Measurements from ENCODE around the gene NFAT5. TPM values are rescaled to one million over a fixed set of nuclear protein-coding genes. Genes with fewer than 3 reads are reported as not detected.
"Not testable (repeated sequence)": the region's sequence is repeated elsewhere in the genome, so short reads cannot be mapped to it uniquely, and the experiment has no call there.

NFAT5 gene
- polyA plus RNA-seq, 3 donors = 2.4 to 6.9 (median 2.5) TPM

DNA sequence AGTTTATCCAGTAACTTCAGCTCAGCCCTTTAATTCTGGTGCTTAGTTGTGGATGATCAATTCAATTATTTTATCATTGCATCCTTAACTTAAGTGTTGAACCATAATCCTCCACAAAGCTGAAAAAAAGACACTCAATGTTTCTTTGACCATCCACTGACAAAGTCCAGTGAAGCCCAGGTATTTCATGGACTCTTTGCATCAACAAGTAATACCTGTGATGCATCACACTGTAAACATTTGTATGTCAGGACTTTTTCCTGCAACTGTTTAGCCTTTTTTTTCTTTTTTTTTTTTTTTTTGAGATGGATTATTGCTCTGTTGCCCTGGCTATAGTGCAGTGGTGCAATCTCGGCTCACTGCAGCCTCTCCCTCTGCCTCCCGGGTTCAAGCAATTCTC is 6.6 kb upstream of the NFAT5 start:
- Histone ChIP-seq H3K9me3 (replicated peaks in 1 of 2; ENCODE audit: control insufficient read depth in 1 of 2, insufficient read depth in 1 of 2, low read length in 2 of 2) (no peaks in the 10 kb centered on the region), H3K9ac (ENCODE audit: insufficient read depth, low read length, poor library complexity, severe bottlenecking) (no peak overlapping the region), H3K4me2 (replicated peaks; ENCODE audit: extremely low read depth, low read length, poor library complexity, severe bottlenecking) (no peak overlapping the region), H3K27ac (ENCODE audit: low read depth in 1 of 2, low read length in 2 of 2) (no peak overlapping the region), H3K79me2 (ENCODE audit: insufficient read depth, low read length) (no peaks in the 10 kb centered on the region), H3K4me1 (ENCODE audit: control insufficient read depth in 1 of 2, insufficient read depth in 2 of 2, low read length in 2 of 2) (peaks cover 24 to 27% of the 10 kb centered on the region in 2 donors), H4K20me1 (ENCODE audit: insufficient read depth, low read length) (no peaks in the 10 kb centered on the region), H3K27me3 (ENCODE audit: control insufficient read depth in 2 of 2, insufficient read depth in 2 of 2, low read length in 2 of 2) (peaks cover 2 to 6% of the 10 kb centered on the region in 2 donors), H3K4me3 (replicated peaks in 1 of 3; ENCODE audit: low read depth in 2 of 3, low read length in 3 of 3) (no peak overlapping the region), H2AFZ (ENCODE audit: insufficient read depth, low read depth, low read length, poor library complexity, severe bottlenecking) (no peak overlapping the region), H3K36me3 (replicated peaks in 1 of 2; ENCODE audit: control insufficient read depth in 1 of 2, insufficient read depth in 2 of 2, low read length in 2 of 2) (no peaks in the 10 kb centered on the region)
- peaks cover 0 to 3% of the 10 kb centered on the region in 2 donors for H3K36me3 Mint-ChIP-seq
- H3K4me3 Mint-ChIP-seq = no peak overlapping the region
- TF ChIP-seq, protein P1, sequence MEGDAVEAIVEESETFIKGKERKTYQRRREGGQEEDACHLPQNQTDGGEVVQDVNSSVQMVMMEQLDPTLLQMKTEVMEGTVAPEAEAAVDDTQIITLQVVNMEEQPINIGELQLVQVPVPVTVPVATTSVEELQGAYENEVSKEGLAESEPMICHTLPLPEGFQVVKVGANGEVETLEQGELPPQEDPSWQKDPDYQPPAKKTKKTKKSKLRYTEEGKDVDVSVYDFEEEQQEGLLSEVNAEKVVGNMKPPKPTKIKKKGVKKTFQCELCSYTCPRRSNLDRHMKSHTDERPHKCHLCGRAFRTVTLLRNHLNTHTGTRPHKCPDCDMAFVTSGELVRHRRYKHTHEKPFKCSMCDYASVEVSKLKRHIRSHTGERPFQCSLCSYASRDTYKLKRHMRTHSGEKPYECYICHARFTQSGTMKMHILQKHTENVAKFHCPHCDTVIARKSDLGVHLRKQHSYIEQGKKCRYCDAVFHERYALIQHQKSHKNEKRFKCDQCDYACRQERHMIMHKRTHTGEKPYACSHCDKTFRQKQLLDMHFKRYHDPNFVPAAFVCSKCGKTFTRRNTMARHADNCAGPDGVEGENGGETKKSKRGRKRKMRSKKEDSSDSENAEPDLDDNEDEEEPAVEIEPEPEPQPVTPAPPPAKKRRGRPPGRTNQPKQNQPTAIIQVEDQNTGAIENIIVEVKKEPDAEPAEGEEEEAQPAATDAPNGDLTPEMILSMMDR (IDR thresholded peaks at IDR 0.05) = no peak
- intact Hi-C loops (cut with micrococcal nuclease) = no loop called here
- peaks cover 2 to 11% (median 4%) of the 10 kb centered on the region in 7 donors for H3K9me3 Mint-ChIP-seq
- no CpG with 5 or more reads among the region's 2 CpGs for WGBS (ENCODE audit: insufficient coverage)
- peaks cover 1 to 11% (median 5%) of the 10 kb centered on the region in 3 donors for H3K27me3 Mint-ChIP-seq (ENCODE audit: low read depth in 3 of 3)
- peaks cover 32% of the 10 kb centered on the region for H3K4me1 Mint-ChIP-seq
- DNase-seq = no peak
- H3K27ac Mint-ChIP-seq = no peak overlapping the region

DNA sequence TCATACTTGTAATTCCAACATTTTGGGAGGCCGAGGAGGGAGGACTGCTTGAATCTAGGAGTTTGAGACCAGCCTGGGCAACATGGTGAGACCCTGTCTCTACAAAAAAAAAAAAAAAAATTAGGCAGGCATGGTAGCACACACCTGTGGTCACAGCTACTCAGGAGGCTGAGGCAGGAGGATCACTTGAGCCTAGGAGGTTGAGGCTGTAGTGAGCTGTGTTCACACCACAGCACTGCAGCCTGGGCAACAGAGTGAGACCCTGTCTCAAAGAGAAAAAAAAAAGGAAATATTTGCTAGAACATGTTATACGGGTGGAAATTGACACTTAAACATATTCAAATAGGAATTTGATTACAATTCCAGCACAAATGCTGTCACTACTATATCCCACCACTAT is 4.4 kb upstream of the NFAT5 start:
- H3K9me3 ChIP-seq (replicated peaks in 1 of 2; ENCODE audit: control insufficient read depth in 1 of 2, insufficient read depth in 1 of 2, low read length in 2 of 2); H3K4me3 ChIP-seq (replicated peaks in 1 of 3; ENCODE audit: low read depth in 2 of 3, low read length in 3 of 3); H4K20me1 ChIP-seq (ENCODE audit: insufficient read depth, low read length); H3K9ac ChIP-seq (ENCODE audit: insufficient read depth, low read length, poor library complexity, severe bottlenecking); H3K36me3 ChIP-seq (replicated peaks in 1 of 2; ENCODE audit: control insufficient read depth in 1 of 2, insufficient read depth in 2 of 2, low read length in 2 of 2); H3K27me3 Mint-ChIP-seq (ENCODE audit: low read depth in 3 of 3); H3K27me3 ChIP-seq (ENCODE audit: control insufficient read depth in 2 of 2, insufficient read depth in 2 of 2, low read length in 2 of 2); H3K79me2 ChIP-seq (ENCODE audit: insufficient read depth, low read length); H2AFZ ChIP-seq (ENCODE audit: insufficient read depth, low read depth, low read length, poor library complexity, severe bottlenecking); H3K4me3 Mint-ChIP-seq; DNase-seq; H3K36me3 Mint-ChIP-seq; H3K27ac ChIP-seq (ENCODE audit: low read depth in 1 of 2, low read length in 2 of 2); H3K4me2 ChIP-seq (replicated peaks; ENCODE audit: extremely low read depth, low read length, poor library complexity, severe bottlenecking): not testable (repeated sequence)
- WGBS (ENCODE audit: insufficient coverage) = 100% methylated on average over 1 of the region's 2 CpGs
- H3K4me1 ChIP-seq (ENCODE audit: control insufficient read depth in 1 of 2, insufficient read depth in 2 of 2, low read length in 2 of 2) = peaks cover 18 to 21% of the 10 kb centered on the region in 2 donors
- Mint-ChIP-seq H3K9me3 (peaks cover 0 to 11% (median 3%) of the 10 kb centered on the region in 7 donors), H3K27ac (peak overlapping the region in 1 of 7 donors; percentile 5), H3K4me1 (peaks cover 23% of the 10 kb centered on the region)
- intact Hi-C loops (cut with micrococcal nuclease) = loop anchor here (5.0 to 10.0 kb wide), 2 partner anchors 49 to 167 kb away; no protein-coding TSS in a partner anchor

All from CD14-positive monocyte (primary cell).